Measurements from ENCODE around the gene ATP8B3. TPM values are rescaled to one million over a fixed set of nuclear protein-coding genes. Genes with fewer than 3 reads are reported as not detected.
A peak's percentile ranks its signal among the peaks of the same experiment; 100 is the strongest.

Gene ATP8B3
- total RNA-seq, 1 experiment from 2014 or later = 8.7 TPM

- peaks cover 91% of the 10 kb centered on the region for H3K27me3 ChIP-seq (replicated peaks; ENCODE audit: insufficient read depth, low read depth, low read length, poor library complexity)
- H3K4me1 ChIP-seq (ENCODE audit: insufficient read depth, low read length, poor library complexity, severe bottlenecking) = no peaks in the 10 kb centered on the region
- H3K4me3 ChIP-seq (ENCODE audit: low read depth, low read length, poor library complexity, severe bottlenecking) = no peak overlapping the region
- no peak for TF ChIP-seq CTCF (conservative IDR thresholded peaks at IDR 0.05; ENCODE audit: low read depth, low read length)
- no peak for TF ChIP-seq EZH2 (IDR thresholded peaks at IDR 0.05; ENCODE audit: borderline replicate concordance, low read depth, low read length, poor library complexity, severe bottlenecking)
- no peak for DNase-seq (ENCODE audit: low spot score)
- intact Hi-C loops (cut with micrococcal nuclease; ENCODE audit: unreplicated experiment) = no loop called here
- H3K36me3 ChIP-seq (ENCODE audit: insufficient read depth, low read length, poor library complexity, severe bottlenecking) = no peaks in the 10 kb centered on the region
- POLR2A ChIA-PET (ENCODE audit: low non-redundant PET) = no interaction called here
- CTCF ChIA-PET = interaction anchor here (0.6 to 1.0 kb wide), 2 partner anchors 12 to 30 kb away, joined by 3 read pairs; no protein-coding TSS in a partner anchor
- no TSS peak for BruUV-seq (replicated peaks)
- no peak overlapping the region for H3K27ac ChIP-seq (ENCODE audit: low read depth, low read length, poor library complexity, severe bottlenecking)
- H3K9me3 ChIP-seq (ENCODE audit: low read depth, low read length, poor library complexity, severe bottlenecking) = no peaks in the 10 kb centered on the region
Measured at GRCh38 chr19:1756264-1756663, 55.8 kb downstream of the ATP8B3 start.

GRCh38 chr19:1755467-1756171, 56.5 kb downstream of the ATP8B3 start:
- Histone ChIP-seq H3K4me1 (ENCODE audit: insufficient read depth, low read length, poor library complexity, severe bottlenecking) (no peaks in the 10 kb centered on the region), H3K27me3 (replicated peaks; ENCODE audit: insufficient read depth, low read depth, low read length, poor library complexity) (peaks cover 91% of the 10 kb centered on the region), H3K36me3 (ENCODE audit: insufficient read depth, low read length, poor library complexity, severe bottlenecking) (no peaks in the 10 kb centered on the region), H3K27ac (ENCODE audit: low read depth, low read length, poor library complexity, severe bottlenecking) (no peak overlapping the region), H3K9me3 (ENCODE audit: low read depth, low read length, poor library complexity, severe bottlenecking) (no peaks in the 10 kb centered on the region), H3K4me3 (ENCODE audit: low read depth, low read length, poor library complexity, severe bottlenecking) (no peak overlapping the region)
- CTCF ChIA-PET = interaction anchor here (0.6 to 1.0 kb wide), 2 partner anchors 13 to 30 kb away, joined by 3 read pairs; no protein-coding TSS in a partner anchor
- intact Hi-C loops (cut with micrococcal nuclease; ENCODE audit: unreplicated experiment) = no loop called here
- no peak for DNase-seq (ENCODE audit: low spot score)
- no peak for TF ChIP-seq CTCF (conservative IDR thresholded peaks at IDR 0.05; ENCODE audit: low read depth, low read length)
- peak; percentile 57 for TF ChIP-seq EZH2 (IDR thresholded peaks at IDR 0.05; ENCODE audit: borderline replicate concordance, low read depth, low read length, poor library complexity, severe bottlenecking)
- no TSS peak for BruUV-seq (replicated peaks)
- POLR2A ChIA-PET (ENCODE audit: low non-redundant PET) = interaction anchor here (0.6 kb wide), 1 partner anchor 25 kb away, joined by 5 read pairs; no protein-coding TSS in a partner anchor

GRCh38 chr19:1754636-1755466, 57.2 kb downstream of the ATP8B3 start:
- H3K36me3 ChIP-seq (ENCODE audit: insufficient read depth, low read length, poor library complexity, severe bottlenecking) = no peaks in the 10 kb centered on the region
- intact Hi-C loops (cut with micrococcal nuclease; ENCODE audit: unreplicated experiment) = no loop called here
- no TSS peak for BruUV-seq (replicated peaks)
- no peak for DNase-seq (ENCODE audit: low spot score)
- CTCF ChIA-PET = interaction anchor here (0.6 kb wide), 1 partner anchor 543 kb away, joined by 3 read pairs; no protein-coding TSS in a partner anchor
- peak; percentile 88 for TF ChIP-seq EZH2 (IDR thresholded peaks at IDR 0.05; ENCODE audit: borderline replicate concordance, low read depth, low read length, poor library complexity, severe bottlenecking)
- TF ChIP-seq CTCF (conservative IDR thresholded peaks at IDR 0.05; ENCODE audit: low read depth, low read length) = no peak
- H3K27ac ChIP-seq (ENCODE audit: low read depth, low read length, poor library complexity, severe bottlenecking) = no peak overlapping the region
- no peak overlapping the region for H3K4me3 ChIP-seq (ENCODE audit: low read depth, low read length, poor library complexity, severe bottlenecking)
- no peaks in the 10 kb centered on the region for H3K4me1 ChIP-seq (ENCODE audit: insufficient read depth, low read length, poor library complexity, severe bottlenecking)
- no peaks in the 10 kb centered on the region for H3K9me3 ChIP-seq (ENCODE audit: low read depth, low read length, poor library complexity, severe bottlenecking)
- POLR2A ChIA-PET (ENCODE audit: low non-redundant PET) = interaction anchor here (0.6 kb wide), 1 partner anchor 26 kb away, joined by 5 read pairs; no protein-coding TSS in a partner anchor
- H3K27me3 ChIP-seq (replicated peaks; ENCODE audit: insufficient read depth, low read depth, low read length, poor library complexity) = peaks cover 91% of the 10 kb centered on the region
